Rectal smooth muscle tissue (tissue), 1 donor: ENCODE data around the gene TRIM10.
"Not testable (repeated sequence)": the region's sequence is repeated elsewhere in the genome, so short reads cannot be mapped to it uniquely, and the experiment has no call there.

ENCODE experiments used
- H3K27ac ChIP-seq: one replicate; pipeline ENCODE4 v1.7.0; 2013; ENCODE audit warnings: low read depth, low read length, inconsistent platforms
- H3K27me3 ChIP-seq: one replicate; pipeline ENCODE4 v1.7.0; 2013; ENCODE audit warnings: low read length; ENCODE audit not compliant: control insufficient read depth, insufficient read depth
- H3K36me3 ChIP-seq: one replicate; pipeline ENCODE4 v1.7.0; 2013; ENCODE audit warnings: low read length; ENCODE audit not compliant: control insufficient read depth, insufficient read depth
- H3K4me1 ChIP-seq: one replicate; pipeline ENCODE4 v1.7.0; 2013; ENCODE audit warnings: low read length; ENCODE audit not compliant: control insufficient read depth, insufficient read depth
- H3K4me3 ChIP-seq: one replicate; pipeline ENCODE4 v1.7.0; 2013; ENCODE audit warnings: low read length
- H3K9ac ChIP-seq: one replicate; pipeline ENCODE4 v1.7.0; 2013; ENCODE audit warnings: low read length

Gene TRIM10

DNA sequence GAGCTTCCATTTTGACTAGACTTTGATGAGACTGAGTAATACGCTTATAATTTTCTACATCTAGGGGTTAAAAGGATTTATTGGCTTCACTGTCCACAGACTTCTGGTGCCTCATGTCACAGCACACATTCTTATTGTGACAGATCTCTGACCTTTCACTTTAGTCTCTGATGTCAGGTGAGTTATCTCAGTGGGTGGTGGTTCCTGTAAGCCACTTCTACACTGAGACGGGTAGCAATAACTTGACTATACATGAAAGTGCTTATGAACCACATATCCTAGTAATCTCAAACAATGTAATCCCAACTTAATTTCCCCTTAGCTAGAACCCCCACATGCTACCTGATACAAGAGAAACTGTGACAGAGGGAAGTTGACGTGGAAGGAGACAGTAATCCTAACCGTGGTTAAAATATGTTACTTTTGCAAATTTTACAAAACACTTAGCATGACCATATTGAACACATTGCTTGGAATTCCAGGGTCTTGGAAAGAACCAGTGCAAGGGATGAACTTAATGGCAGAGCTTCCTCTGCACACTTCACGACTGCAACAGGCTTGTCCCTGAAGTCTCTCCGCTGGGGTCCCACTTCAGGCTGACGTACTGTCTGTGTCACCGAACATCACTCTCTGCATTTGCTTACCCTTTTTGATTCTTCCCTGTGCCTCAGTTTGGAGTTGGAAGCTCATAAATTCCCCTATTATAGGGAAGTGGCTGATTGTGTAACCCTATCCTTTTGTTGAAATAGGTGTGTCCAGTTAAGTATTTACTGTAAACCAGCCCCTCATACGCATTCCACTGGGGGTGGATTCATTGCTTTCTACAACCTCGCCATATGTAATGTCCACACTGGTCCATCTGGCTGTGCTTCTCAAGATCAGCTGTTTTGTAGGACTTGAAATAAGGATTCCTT lies 31.5 kb downstream of the TRIM10 start:
- Histone ChIP-seq H3K27ac (no peak overlapping the region), H3K4me3 (no peak overlapping the region), H3K9ac (no peak overlapping the region), H3K36me3 (no peaks in the 10 kb centered on the region), H3K4me1 (no peaks in the 10 kb centered on the region), H3K27me3 (peaks cover 12% of the 10 kb centered on the region)

DNA sequence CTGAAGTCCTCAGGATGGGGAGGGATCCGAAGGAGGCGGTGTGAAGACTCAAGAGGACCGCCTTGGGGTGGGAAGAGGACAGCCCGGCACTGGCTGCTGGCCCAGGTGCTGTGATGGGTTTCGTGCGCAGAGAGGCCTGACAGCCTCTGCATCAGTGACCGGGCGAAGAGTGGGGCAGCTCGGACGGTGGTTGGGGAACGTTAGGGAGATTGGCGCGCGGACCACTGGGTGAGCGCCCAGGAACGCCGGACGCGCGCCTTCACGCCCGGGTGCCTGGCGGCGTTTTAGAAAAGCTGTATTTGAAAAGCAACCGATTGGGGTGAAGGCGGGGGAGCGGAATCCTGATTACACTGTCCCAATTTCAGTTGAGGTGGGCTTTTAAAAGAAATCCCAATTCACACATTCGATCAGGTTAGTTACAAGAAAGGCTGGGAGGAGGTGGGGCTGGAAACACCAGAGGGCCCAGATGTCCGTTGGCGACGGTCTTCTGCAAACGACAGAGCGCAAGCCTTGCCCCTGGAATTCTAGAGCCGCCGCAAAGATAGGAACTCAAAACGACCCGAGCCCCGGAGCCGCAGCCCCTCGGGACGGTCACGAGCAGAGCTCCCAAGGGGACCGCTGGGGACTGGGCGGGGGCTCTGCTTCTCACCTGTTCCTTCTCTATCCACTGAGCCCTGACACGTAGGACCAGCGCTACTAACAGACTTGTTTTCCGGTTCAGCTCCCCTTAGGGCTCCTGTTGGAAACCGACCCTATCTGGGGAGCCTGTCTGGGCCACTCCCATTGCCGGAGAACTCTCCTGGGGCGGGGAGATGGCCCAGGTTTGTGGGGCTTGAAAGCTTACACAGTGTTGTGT lies 33.5 kb downstream of the TRIM10 start:
- Histone ChIP-seq H3K4me1 (no peaks in the 10 kb centered on the region), H3K27ac (no peak overlapping the region), H3K36me3 (no peaks in the 10 kb centered on the region), H3K9ac (no peak overlapping the region), H3K4me3 (no peak overlapping the region), H3K27me3 (peaks cover 11% of the 10 kb centered on the region)

DNA sequence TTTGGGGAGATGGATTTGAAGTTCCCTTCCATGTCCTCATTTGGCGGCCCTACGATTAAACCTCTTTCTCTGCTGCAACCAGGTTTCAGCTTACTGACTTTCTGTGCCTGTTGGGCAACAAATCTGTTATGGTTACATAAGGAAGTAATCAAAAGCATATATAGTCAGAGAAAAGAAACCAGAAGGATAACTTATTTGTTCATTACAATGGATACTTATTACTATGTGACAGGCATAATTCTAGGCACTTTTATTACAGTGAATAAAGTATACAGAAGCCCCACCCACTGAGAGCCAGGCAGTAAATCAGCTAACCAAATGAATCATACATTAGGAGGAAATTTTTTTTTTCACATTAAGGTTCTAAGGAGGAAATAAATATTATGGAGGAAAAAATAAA lies 38.5 kb downstream of the TRIM10 start:
- peaks cover 2% of the 10 kb centered on the region for H3K27me3 ChIP-seq
- no peak overlapping the region for H3K4me3 ChIP-seq
- no peaks in the 10 kb centered on the region for H3K4me1 ChIP-seq
- no peak overlapping the region for H3K27ac ChIP-seq
- no peaks in the 10 kb centered on the region for H3K36me3 ChIP-seq
- H3K9ac ChIP-seq = no peak overlapping the region

DNA sequence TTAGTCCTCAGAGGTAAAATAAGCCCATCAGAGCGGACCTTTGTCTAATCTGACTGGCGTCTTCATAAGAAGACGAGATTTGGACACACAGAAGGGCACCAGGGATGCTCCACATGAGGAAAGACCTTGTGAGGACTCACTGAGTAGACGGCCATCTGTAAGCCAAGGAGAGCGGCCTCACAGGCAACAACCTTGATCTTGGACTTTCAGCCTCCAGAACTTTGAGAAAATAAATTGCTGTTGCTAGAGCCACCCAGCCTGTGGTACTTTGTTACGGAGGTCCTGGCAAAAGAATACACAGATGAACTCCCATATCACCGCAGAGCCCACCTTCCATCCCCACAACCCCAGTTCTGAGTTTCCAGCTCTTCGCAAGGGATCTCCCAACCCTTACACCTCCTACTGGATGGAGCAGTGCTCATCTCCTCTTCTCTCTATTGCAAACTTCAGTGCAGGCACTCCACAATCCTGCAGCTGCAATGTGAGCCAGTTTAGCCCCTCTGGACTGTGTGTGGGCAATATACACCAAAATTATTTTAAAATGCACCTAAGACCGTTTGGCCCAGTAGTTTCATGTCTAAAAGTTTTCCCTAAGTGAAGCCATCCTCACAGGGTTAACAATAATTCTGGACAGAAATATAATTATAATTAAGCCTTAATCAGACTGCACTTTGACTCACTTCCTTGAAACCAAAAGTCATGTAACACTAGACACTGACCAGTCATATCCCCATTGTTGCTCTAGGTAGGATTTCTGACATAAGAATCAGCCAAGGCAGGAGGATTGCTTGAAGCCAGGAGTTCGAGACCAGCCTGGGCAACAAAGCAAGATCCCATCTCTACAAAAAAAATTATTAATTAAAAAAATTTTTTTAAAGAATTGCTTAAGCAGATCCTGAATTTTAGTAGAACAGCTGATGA lies 39.3 kb downstream of the TRIM10 start:
- H3K4me1 ChIP-seq = no peaks in the 10 kb centered on the region
- no peaks in the 10 kb centered on the region for H3K27me3 ChIP-seq
- H3K4me3 ChIP-seq = no peak overlapping the region
- H3K9ac ChIP-seq = no peak overlapping the region
- no peak overlapping the region for H3K27ac ChIP-seq
- H3K36me3 ChIP-seq = no peaks in the 10 kb centered on the region

DNA sequence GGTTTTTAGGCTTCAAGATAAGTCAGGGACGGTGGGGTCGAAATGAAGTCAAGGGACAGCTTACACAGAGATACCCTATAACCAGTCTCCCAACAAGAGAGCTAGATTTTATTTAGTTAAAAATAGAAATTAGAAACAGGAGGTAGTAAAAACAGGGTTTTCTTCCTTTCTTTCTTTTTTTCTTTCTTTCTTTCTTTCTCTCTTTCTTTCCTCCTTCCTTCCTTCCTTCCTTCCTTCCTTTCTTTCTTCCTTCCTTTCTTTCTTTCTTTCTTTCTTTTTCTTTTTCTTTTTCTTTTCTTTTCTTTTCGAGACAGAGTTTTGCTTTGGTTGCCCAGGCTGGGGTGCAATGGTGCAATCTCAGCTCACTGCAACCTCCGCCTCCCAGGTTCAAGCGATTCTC lies 42.3 kb downstream of the TRIM10 start:
- not testable (repeated sequence) for H3K27ac ChIP-seq, H3K27me3 ChIP-seq, H3K4me3 ChIP-seq, H3K4me1 ChIP-seq, H3K9ac ChIP-seq, H3K36me3 ChIP-seq

DNA sequence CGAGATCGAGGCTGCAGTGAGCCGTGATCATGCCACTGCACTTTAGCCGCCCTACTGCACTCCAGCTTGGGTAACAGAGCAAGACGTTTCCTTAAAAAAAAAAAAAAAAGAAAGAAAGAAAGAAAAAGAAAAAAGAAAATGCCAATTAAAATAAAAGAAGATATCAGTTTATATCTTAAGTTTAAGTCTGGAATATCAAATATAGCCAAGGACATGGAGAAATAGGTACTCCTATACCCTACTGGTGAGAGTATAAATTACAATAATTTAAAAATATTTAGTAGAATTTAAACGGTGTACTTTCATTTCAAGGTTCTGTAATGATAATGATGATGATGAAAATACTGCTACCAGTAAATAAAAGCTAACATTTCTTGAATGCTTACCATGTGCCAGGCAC lies 44.3 kb downstream of the TRIM10 start:
- Histone ChIP-seq H3K27me3 (no peaks in the 10 kb centered on the region), H3K27ac (no peak overlapping the region), H3K4me1 (no peaks in the 10 kb centered on the region), H3K4me3 (no peak overlapping the region), H3K36me3 (no peaks in the 10 kb centered on the region), H3K9ac (no peak overlapping the region)

DNA sequence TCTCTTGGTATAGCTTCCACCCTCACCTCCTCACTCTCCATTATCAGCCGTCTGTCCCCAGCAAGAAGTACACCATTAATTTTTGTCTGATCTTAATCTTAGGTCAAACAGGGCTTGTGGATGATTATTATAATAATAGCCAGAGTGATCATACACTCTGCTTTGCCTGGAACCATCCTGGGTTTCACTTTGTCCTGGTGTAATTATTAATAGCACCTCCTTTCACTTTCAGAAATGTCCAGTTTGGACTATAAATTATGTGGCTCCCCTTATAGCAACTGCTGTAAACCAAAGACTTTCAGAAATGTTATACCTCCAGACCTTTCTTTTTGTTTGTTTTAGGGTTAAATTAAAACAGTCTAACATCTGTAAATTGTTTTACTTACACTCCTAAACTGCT lies 47.2 kb downstream of the TRIM10 start:
- no peak overlapping the region for H3K27ac ChIP-seq
- H3K4me1 ChIP-seq = no peaks in the 10 kb centered on the region
- H3K4me3 ChIP-seq = no peak overlapping the region
- no peaks in the 10 kb centered on the region for H3K27me3 ChIP-seq
- no peaks in the 10 kb centered on the region for H3K36me3 ChIP-seq
- H3K9ac ChIP-seq = no peak overlapping the region

DNA sequence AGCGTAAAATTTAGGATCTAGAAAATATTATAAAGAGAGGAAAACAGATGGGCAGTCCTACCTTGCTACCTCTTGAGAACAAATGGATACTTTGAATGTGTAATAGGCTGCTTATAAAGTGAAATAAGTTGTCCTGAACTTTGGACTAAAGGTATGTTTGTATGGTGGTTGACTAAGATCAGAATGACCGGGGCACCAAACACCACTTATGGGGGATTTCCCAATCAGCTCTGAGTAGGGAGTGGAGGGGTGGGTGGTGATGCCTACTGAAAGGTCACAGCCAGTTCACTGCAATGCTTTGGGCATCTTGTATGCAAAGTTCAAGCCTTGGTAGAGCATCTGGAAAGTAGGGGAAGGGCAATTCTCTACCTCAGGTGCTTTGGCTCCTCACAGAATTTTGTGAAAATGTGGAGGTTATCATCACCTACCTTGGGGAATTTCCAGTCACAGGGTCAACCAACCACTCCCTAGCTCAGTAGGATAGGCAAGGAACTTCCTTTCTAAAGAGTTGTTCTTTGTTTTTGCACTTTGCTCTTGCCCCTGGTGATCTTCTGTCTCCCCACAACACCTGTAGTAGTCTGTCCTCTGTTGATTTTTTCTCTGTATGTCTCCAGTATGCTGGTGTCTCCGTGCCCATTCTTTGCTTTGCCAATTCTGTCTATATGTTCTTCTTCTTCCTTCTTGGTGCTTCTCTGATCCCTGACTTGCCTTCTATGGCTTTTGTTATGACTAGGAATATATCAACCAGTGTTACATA lies 47.8 kb downstream of the TRIM10 start, which contains the start of gene TRIM31:
TRIM31 (minus strand) TSS at position 88 of the 757 bp plus-strand sequence. CDS start 285 bp downstream, outside the sequence.
- no peaks in the 10 kb centered on the region for H3K4me1 ChIP-seq
- no peaks in the 10 kb centered on the region for H3K27me3 ChIP-seq
- H3K4me3 ChIP-seq = no peak within 1 kb of the TSS
- no peak within 1 kb of the TSS for H3K9ac ChIP-seq
- no peak within 1 kb of the TSS for H3K27ac ChIP-seq
- H3K36me3 ChIP-seq = no peaks in the 10 kb centered on the region

DNA sequence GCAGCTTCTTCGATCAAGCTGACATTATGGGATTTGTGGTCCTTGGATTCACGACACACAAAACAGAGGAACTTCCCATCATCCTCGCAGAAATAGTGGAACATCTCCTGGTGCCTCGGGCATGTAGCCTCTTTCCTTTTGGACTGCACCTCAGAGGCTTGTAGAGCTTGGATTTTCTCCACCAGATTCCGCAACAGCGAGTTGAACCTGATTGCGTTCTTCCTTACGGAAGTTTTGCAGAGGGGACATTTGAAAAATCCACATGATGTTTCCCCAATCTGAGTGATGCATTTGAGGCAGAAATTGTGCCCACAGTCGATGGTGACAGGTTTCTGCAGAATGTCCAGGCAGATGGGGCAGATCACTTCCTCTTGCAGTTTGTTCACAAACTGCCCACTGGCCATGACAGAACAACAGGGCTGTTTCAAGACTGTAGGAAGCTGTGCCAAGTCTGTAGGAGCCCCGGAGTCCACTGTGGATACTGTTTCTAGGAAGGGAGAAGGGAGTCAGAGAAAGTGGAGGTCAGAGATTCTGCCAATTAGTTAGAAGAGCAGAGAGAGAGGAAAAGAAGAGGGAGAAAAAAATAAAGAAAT lies 48.5 kb downstream of the TRIM10 start:
- Histone ChIP-seq H3K36me3 (no peaks in the 10 kb centered on the region), H3K27me3 (no peaks in the 10 kb centered on the region), H3K4me3 (no peak overlapping the region), H3K9ac (no peak overlapping the region), H3K4me1 (no peaks in the 10 kb centered on the region), H3K27ac (no peak overlapping the region)

DNA sequence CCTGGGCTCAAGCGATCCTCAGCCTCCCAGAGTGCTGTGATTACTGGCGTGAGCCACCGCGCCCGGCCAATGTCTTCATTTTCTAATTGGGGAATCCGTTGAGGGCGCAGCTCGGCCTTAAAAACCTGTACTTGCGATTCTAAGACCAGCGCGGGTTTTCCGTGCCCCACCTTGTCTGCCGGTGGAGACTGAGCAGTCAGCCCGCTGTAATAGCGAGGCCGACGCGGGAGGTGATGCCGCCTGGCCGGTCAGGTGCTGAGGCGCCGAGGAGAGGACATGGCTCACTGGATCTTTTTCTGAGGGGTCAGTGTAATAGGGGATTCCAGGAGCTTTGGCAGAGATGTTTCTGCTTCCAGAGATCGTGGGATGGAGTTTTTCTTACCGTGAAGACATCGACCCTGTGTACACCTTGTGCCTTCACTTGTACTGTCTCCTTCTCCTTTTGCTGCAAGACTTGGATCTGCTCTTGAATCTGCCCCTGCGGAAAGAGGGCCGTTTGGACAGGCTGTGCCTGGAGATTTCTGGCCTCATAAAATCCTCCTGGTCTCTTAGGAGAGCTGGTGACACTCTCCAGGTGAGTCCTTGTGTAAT lies 49.6 kb downstream of the TRIM10 start:
- Histone ChIP-seq H3K4me3 (no peak overlapping the region), H3K4me1 (no peaks in the 10 kb centered on the region), H3K27ac (no peak overlapping the region), H3K9ac (no peak overlapping the region), H3K27me3 (no peaks in the 10 kb centered on the region), H3K36me3 (no peaks in the 10 kb centered on the region)

DNA sequence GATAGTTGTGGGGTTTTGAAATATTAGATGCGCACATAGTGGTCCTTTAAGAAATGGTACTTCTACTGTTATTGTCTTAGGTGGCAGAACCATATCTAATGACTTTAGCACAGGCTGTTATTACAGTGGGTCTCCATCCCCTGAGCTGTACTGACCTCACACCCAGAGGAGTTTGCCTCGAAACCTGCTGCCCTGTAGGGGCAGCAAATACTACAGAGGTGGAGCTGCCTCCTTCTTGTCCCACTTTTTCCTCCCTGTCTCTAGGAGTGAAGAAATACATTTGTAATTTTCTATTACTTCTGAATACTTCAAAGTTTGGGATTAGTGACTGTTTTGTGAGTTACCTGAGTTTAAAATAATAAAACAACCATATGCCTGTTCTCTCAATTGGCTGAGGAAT lies 56.4 kb downstream of the TRIM10 start:
- peaks cover 7% of the 10 kb centered on the region for H3K4me1 ChIP-seq
- peaks cover 8% of the 10 kb centered on the region for H3K27me3 ChIP-seq
- H3K36me3 ChIP-seq = no peaks in the 10 kb centered on the region
- H3K9ac ChIP-seq = no peak overlapping the region
- H3K27ac ChIP-seq = no peak overlapping the region
- H3K4me3 ChIP-seq = no peak overlapping the region
